ENCODE data around the gene DNASE1. TPM values are rescaled to one million over a fixed set of nuclear protein-coding genes. Genes with fewer than 3 reads are reported as not detected.

DNASE1 gene
- total RNA-seq, 4 donors from 2014 or later = 2.8 to 16.3 (median 12.9) TPM

DNA sequence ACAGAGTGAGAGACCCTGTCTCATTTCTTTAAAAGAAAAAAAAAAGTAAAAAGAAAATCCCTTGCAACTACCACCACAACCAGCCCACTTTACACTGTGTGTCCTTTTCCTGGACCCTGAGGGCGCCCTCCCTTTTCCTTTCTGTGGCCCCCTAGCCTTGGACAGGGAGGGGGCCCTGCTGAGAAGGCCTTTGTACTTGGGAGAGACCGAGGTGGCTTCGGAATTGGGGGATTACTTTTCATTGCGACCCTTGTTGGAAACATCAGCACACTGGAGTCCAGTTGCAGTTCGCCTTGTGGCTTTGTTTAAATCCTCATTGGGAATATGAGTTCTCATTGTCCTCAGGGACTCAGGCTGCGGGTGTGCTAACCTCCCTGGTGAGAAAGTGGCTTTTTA, 9.4 kb upstream of the DNASE1 start:
- H3K4me3 ChIP-seq = no peak overlapping the region
- H3K36me3 ChIP-seq = peaks cover 0 to 35% (median 25%) of the 10 kb centered on the region in 4 donors
- no peaks in the 10 kb centered on the region for H3K4me1 ChIP-seq
- no peaks in the 10 kb centered on the region for H3K27me3 ChIP-seq
- H3K9me3 ChIP-seq = no peaks in the 10 kb centered on the region
- TF ChIP-seq POLR2A (IDR thresholded peaks at IDR 0.05; ENCODE audit: low read depth) (no peak), EP300 (IDR thresholded peaks at IDR 0.05) (no peak), CTCF (IDR thresholded peaks at IDR 0.05) (no peak), POLR2AphosphoS5 (IDR thresholded peaks at IDR 0.05) (no peak)
- intact Hi-C loops (cut with DNase I) = no loop called here
- no peak for DNase-seq (ENCODE audit: extremely low spot score)
- WGBS = 67% methylated on average over 6 of the region's 6 CpGs
- H3K27ac ChIP-seq (replicated peaks in 1 of 4) = no peak overlapping the region

- Histone ChIP-seq H3K36me3 (peaks cover 0 to 29% (median 19%) of the 10 kb centered on the region in 4 donors), H3K27me3 (no peaks in the 10 kb centered on the region), H3K4me3 (no peak overlapping the region), H3K9me3 (no peaks in the 10 kb centered on the region), H3K4me1 (no peaks in the 10 kb centered on the region), H3K27ac (replicated peaks in 1 of 4) (no peak overlapping the region)
- 81% methylated on average over 18 of the region's 19 CpGs for WGBS
- intact Hi-C loops (cut with DNase I) = no loop called here
- DNase-seq (ENCODE audit: extremely low spot score) = no peak
- TF ChIP-seq POLR2AphosphoS5 (IDR thresholded peaks at IDR 0.05) (no peak), EP300 (IDR thresholded peaks at IDR 0.05) (no peak), POLR2A (IDR thresholded peaks at IDR 0.05; ENCODE audit: low read depth) (no peak), CTCF (IDR thresholded peaks at IDR 0.05) (no peak)
Observed at GRCh38 chr16:3645504-3646347, 8.8 kb upstream of the DNASE1 start.

- H3K27me3 ChIP-seq = no peaks in the 10 kb centered on the region
- no peak for TF ChIP-seq POLR2AphosphoS5 (IDR thresholded peaks at IDR 0.05)
- TF ChIP-seq POLR2A (IDR thresholded peaks at IDR 0.05; ENCODE audit: low read depth) = no peak
- TF ChIP-seq CTCF (IDR thresholded peaks at IDR 0.05) = no peak
- no peak for TF ChIP-seq EP300 (IDR thresholded peaks at IDR 0.05)
- H3K27ac ChIP-seq (replicated peaks in 1 of 4) = no peak overlapping the region
- no peaks in the 10 kb centered on the region for H3K9me3 ChIP-seq
- DNase-seq (ENCODE audit: extremely low spot score) = no peak
- WGBS = 85% methylated on average over 15 of the region's 15 CpGs
- H3K4me1 ChIP-seq = no peaks in the 10 kb centered on the region
- H3K4me3 ChIP-seq = no peak overlapping the region
- H3K36me3 ChIP-seq = peaks cover 0 to 29% (median 19%) of the 10 kb centered on the region in 4 donors
- intact Hi-C loops (cut with DNase I) = no loop called here
Observed at GRCh38 chr16:3646348-3646920, 8.1 kb upstream of the DNASE1 start.

GRCh38 chr16:3650631-3651265, 3.7 kb upstream of the DNASE1 start:
- no peak for DNase-seq (ENCODE audit: extremely low spot score)
- intact Hi-C loops (cut with DNase I) = no loop called here
- Histone ChIP-seq H3K27me3 (no peaks in the 10 kb centered on the region), H3K9me3 (no peaks in the 10 kb centered on the region), H3K4me3 (no peak overlapping the region), H3K36me3 (peaks cover 0 to 37% (median 24%) of the 10 kb centered on the region in 4 donors), H3K4me1 (peaks cover 0 to 4% (median 0%) of the 10 kb centered on the region in 4 donors), H3K27ac (replicated peaks in 1 of 4) (no peak overlapping the region)
- no peak for TF ChIP-seq POLR2AphosphoS5 (IDR thresholded peaks at IDR 0.05)
- no peak for TF ChIP-seq POLR2A (IDR thresholded peaks at IDR 0.05; ENCODE audit: low read depth)
- no peak for TF ChIP-seq CTCF (IDR thresholded peaks at IDR 0.05)
- TF ChIP-seq EP300 (IDR thresholded peaks at IDR 0.05) = no peak
- WGBS = 87% methylated on average over 13 of the region's 13 CpGs
